Retina (tissue), 1 donor: ENCODE results near the gene STAT6.

Experiments used
- DNase-seq: peaks from one replicate; pipeline ENCODE4 v3.0.0-alpha.2; 2016

The STAT6 gene

DNA sequence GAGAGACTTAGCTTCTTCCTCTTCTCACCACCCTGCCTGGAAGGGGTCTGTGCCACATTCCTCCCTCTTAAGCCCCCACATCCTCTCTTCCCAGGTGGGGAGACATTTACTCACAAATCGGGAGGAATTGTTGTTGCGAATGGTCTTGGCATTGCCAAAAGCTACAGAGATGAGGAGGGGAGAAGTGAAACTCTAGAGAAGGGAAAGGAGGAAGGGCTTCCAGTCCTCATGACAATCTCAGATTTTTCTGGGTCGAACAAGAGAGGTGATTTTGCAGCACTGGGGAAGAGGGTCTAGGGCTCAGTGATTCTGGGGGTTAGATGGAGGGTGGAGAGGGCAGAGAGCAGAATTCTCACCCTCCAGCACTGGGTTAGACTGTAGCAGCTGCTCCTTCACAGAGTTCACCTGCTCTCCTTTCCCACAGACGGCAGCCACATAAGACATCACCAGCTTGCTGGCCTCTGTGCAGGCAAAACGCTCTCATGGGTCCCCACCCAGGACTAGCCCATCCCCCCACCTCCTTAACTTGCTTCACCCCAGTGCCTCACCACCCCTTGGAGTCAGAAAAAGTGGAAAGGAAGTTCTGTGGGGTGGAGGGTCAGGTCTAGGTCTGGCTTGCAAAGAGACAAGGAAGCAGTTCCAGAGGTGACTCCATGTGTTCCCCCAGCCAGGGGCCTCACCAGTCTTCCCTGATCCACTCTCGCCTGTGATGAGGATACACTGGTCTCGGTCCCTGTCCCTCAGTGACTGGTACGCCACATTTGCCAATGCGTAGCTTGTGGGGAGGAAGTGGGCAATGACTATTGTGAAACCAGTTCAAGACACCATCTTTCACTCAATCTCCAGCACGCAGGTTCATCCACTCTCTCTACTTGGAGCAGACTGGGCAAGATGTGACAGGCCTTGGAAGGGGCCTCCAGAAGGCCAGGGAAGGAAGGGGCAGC lies 63.9 kb downstream of the STAT6 start:
- DNase-seq, result no peak

DNA sequence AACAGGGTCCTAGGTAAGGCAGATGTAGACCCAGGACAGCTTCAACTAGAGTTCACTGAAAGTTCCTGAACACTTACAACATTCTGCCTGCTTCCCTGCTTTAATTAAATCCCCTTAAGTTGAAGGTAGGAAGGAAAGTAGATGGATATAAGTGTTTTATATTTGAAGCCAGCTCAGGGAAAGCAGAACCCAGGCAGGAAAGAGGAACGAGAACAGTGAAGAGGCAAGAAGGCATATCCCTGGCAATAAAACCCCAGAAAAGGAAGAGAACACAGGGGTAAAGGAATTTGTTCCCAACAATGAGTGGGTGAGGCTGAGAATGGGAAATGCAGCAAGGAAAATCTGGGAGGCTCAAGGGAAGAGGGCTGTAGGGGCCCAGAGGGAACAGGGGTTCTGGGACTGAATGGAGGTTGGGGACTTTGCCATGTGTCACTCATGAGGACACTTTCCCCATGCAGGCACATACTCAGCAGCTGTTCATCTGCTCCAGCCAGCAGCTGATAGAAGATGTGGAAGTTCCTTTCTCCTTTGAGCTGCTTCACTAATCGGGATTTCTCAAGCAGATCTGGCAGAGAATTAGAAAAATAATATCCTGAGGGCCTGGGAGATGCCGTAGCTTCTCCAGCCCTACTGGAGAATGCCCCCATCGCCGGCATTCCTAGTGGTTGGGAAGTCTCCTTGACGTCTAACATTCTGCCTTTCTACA lies 64.9 kb downstream of the STAT6 start:
- DNase-seq, result no peak
